ENCODE measurements around the gene EFL1.

- TF ChIP-seq SP1 (IDR thresholded peaks at IDR 0.05; ENCODE audit: low read depth, low read length) (no peak), EZH2 (IDR thresholded peaks at IDR 0.05; ENCODE audit: borderline replicate concordance, control insufficient read depth, low read depth, low read length) (no peak), CBX5 (IDR thresholded peaks at IDR 0.05; ENCODE audit: low read depth) (no peak), POU2F2 (IDR thresholded peaks at IDR 0.05; ENCODE audit: borderline replicate concordance, low read depth, low read length) (no peak), IRF4 (IDR thresholded peaks at IDR 0.05; ENCODE audit: low read depth, low read length) (no peak), ELK1 (IDR thresholded peaks at IDR 0.05; ENCODE audit: low read depth, low read length) (no peak), CTCF (IDR thresholded peaks at IDR 0.05 in 2 of 3, conservative IDR thresholded peaks at IDR 0.05 in 1 of 3; ENCODE audit: control insufficient read depth in 2 of 3, extremely low read depth in 1 of 3, insufficient read depth in 1 of 3, low read depth in 3 of 3, low read length in 3 of 3) (no peak), POLR2AphosphoS5 (IDR thresholded peaks at IDR 0.05; ENCODE audit: low read length) (no peak), CEBPZ (IDR thresholded peaks at IDR 0.05; ENCODE audit: low read depth, low read length) (no peak), YY1 (IDR thresholded peaks at IDR 0.05; ENCODE audit: low read depth, low read length) (no peak), KDM1A (IDR thresholded peaks at IDR 0.05; ENCODE audit: borderline replicate concordance) (no peak), SIX5 (IDR thresholded peaks at IDR 0.05; ENCODE audit: low read depth, low read length, severe bottlenecking) (no peak)
- TF ChIP-seq, protein P1, sequence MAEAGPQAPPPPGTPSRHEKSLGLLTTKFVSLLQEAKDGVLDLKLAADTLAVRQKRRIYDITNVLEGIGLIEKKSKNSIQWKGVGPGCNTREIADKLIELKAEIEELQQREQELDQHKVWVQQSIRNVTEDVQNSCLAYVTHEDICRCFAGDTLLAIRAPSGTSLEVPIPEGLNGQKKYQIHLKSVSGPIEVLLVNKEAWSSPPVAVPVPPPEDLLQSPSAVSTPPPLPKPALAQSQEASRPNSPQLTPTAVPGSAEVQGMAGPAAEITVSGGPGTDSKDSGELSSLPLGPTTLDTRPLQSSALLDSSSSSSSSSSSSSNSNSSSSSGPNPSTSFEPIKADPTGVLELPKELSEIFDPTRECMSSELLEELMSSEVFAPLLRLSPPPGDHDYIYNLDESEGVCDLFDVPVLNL (IDR thresholded peaks at IDR 0.05; ENCODE audit: low read depth, low read length) = no peak
Observed at GRCh38 chr15:82113106-82113715, 149.3 kb downstream of the EFL1 start.

Data from GM12878 (cell line).